ENCODE measurements around the gene HBG2.

The HBG2 gene

GRCh38 chr11:5230266-5230665 is 24.3 kb downstream of the HBG2 start:
- Mint-ChIP-seq H3K27me3 (peaks cover 11% of the 10 kb centered on the region), H3K4me3 (no peak overlapping the region), H3K27ac (no peak overlapping the region), H3K9me3 (no peaks in the 10 kb centered on the region), H3K4me1 (no peaks in the 10 kb centered on the region)
- DNase-seq (no peak), ATAC-seq (no peak)

DNA sequence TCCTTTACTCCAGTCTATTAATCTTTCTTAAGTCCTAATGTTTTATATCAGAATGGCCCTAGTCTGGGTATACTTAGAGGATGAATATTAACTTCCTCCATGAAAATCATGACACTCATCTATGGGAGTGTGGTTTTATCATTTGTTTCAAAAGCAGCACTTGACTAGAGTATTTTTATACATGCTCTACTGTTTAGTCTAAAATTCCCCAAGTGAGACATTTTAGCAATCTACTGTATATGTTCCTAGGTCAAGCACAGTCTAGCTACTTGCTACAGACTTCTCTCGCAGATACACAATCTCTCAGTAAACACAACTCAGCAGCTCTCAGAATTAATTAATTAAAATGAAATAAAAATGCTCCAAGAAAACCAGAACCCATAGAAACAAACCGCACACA is 24.8 kb downstream of the HBG2 start:
- Mint-ChIP-seq H3K27me3 (peaks cover 9% of the 10 kb centered on the region), H3K4me1 (no peaks in the 10 kb centered on the region), H3K9me3 (no peaks in the 10 kb centered on the region), H3K27ac (no peak overlapping the region), H3K4me3 (no peak overlapping the region)
- DNase-seq (no peak), ATAC-seq (no peak)

DNA sequence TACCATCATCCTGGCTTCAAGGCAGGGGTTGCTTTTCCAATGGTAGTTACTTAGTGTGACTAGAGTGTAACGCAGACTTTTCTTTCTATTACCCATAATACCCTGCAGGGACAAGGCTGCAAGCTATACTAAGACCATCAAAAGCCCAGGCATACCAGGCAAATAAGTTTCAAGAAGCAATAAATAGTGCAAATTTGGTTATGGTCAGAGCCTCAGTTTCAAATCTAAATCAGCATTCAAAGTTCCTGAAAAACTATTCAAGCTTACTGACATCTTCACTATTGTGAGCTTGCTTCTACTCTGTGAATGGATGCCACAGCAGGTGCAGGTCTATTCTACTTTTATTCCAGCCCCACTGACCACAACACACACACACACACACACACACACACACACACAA is 25.2 kb downstream of the HBG2 start:
- ATAC-seq (no peak), DNase-seq (no peak)
- Mint-ChIP-seq H3K4me1 (no peaks in the 10 kb centered on the region), H3K27ac (no peak overlapping the region), H3K9me3 (no peaks in the 10 kb centered on the region), H3K4me3 (no peak overlapping the region), H3K27me3 (peaks cover 13% of the 10 kb centered on the region)

- H3K4me3 Mint-ChIP-seq = no peak overlapping the region
- DNase-seq = no peak
- H3K4me1 Mint-ChIP-seq = no peaks in the 10 kb centered on the region
- H3K27me3 Mint-ChIP-seq = peaks cover 13% of the 10 kb centered on the region
- no peak overlapping the region for H3K27ac Mint-ChIP-seq
- no peak for ATAC-seq
- H3K9me3 Mint-ChIP-seq = no peaks in the 10 kb centered on the region
Observed at GRCh38 chr11:5228124-5228523, 26.5 kb downstream of the HBG2 start.

DNA sequence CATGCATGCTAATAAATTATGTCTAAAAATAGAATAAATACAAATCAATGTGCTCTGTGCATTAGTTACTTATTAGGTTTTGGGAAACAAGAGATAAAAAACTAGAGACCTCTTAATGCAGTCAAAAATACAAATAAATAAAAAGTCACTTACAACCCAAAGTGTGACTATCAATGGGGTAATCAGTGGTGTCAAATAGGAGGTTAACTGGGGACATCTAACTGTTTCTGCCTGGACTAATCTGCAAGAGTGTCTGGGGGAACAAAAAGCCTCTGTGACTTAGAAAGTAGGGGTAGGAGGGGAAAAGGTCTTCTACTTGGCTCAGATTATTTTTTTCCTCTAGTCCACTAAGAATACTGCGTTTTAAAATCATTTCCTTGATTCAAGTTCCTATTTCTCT is 26.9 kb downstream of the HBG2 start:
- Mint-ChIP-seq H3K4me1 (no peaks in the 10 kb centered on the region), H3K27me3 (peaks cover 13% of the 10 kb centered on the region), H3K27ac (no peak overlapping the region), H3K4me3 (no peak overlapping the region), H3K9me3 (no peaks in the 10 kb centered on the region)
- no peak for ATAC-seq
- no peak for DNase-seq

GRCh38 chr11:5226732-5227310 is 27.8 kb downstream of the HBG2 start, which contains the start of gene HBB:
HBB (minus strand) TSS chr11:5227071; CDS start chr11:5227021, 50 bp downstream.
- Mint-ChIP-seq H3K4me3 (no peak within 1 kb of the TSS), H3K27ac (no peak within 1 kb of the TSS), H3K4me1 (no peaks in the 10 kb centered on the region), H3K9me3 (no peaks in the 10 kb centered on the region), H3K27me3 (peaks cover 13% of the 10 kb centered on the region)
- DNase-seq (no peak), ATAC-seq (no peak)

- ATAC-seq = no peak
- H3K4me3 Mint-ChIP-seq = no peak overlapping the region
Observed at GRCh38 chr11:5225480-5225871, 29.1 kb downstream of the HBG2 start.

GRCh38 chr11:5224538-5225479 is 29.8 kb downstream of the HBG2 start:
- no peak overlapping the region for H3K4me3 Mint-ChIP-seq
- H3K4me1 Mint-ChIP-seq = no peaks in the 10 kb centered on the region
- no peak for ATAC-seq
- H3K27me3 Mint-ChIP-seq = peaks cover 13% of the 10 kb centered on the region
- H3K27ac Mint-ChIP-seq = no peak overlapping the region
- H3K9me3 Mint-ChIP-seq = no peaks in the 10 kb centered on the region
- DNase-seq = no peak

More at GRCh38 chr11:5225480-5225871, 29.1 kb downstream of the HBG2 start:
- Mint-ChIP-seq H3K9me3 (no peaks in the 10 kb centered on the region), H3K27me3 (peaks cover 13% of the 10 kb centered on the region), H3K4me1 (no peaks in the 10 kb centered on the region), H3K27ac (no peak overlapping the region)
- DNase-seq = no peak

DNA sequence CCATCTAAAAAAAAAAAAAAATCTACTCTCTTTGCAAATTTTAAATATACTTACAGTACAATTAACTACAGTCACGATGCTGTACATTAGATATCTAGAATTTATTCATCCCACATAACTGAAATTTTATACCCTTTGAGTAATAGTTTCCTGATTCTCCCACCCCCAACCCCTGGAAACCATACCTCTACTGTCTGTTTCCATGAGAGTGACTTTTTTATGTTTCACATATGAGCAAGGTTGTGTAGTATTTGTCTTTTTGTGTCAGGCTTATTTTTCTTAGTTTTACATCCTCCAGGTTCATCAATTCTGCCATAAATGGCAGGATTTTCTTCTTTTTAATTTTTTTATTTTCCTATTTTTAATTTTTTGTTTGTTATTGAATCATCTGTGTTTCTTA is 30.9 kb downstream of the HBG2 start:
- H3K9me3 Mint-ChIP-seq = peaks cover 0 to 6% of the 10 kb centered on the region in 2 donors
- ATAC-seq = no peak
- no peak for DNase-seq
- H3K27ac Mint-ChIP-seq = no peak overlapping the region
- no peak overlapping the region for H3K4me3 Mint-ChIP-seq
- H3K27me3 Mint-ChIP-seq = peaks cover 13% of the 10 kb centered on the region
- H3K4me1 Mint-ChIP-seq = no peaks in the 10 kb centered on the region

- peaks cover 13% of the 10 kb centered on the region for H3K27me3 Mint-ChIP-seq
- ATAC-seq (no peak), DNase-seq (no peak)
- H3K27ac Mint-ChIP-seq = no peak overlapping the region
- peaks cover 0 to 8% of the 10 kb centered on the region in 2 donors for H3K9me3 Mint-ChIP-seq
- no peaks in the 10 kb centered on the region for H3K4me1 Mint-ChIP-seq
- no peak overlapping the region for H3K4me3 Mint-ChIP-seq
Observed at GRCh38 chr11:5223146-5223545, 31.4 kb downstream of the HBG2 start.

DNA sequence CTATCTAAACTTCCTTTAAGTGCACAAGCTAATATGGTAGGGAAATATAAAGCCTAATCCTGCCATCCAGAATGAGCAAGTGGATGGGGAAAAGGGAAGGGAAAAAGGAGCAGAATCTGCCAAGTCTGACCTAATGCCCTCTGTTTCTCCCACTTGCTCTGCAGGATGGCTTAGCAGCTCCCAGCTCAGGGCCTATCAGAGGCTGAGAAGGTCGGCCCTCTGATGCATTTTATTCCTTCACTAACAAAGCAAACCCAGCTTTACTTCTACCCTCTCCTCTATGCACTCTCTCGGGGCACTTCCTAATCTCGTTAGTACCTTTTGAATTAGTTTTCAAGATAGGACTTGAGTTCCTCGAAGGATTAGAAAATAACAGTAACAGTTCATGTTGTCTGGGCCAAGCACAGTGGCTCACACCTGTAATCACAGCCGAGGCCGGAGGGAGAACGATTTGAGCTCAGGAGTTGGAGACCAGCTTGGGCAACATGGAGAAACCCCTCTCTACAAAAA is 44.1 kb downstream of the HBG2 start:
- peaks cover 0 to 6% of the 10 kb centered on the region in 2 donors for H3K9me3 Mint-ChIP-seq
- H3K4me1 Mint-ChIP-seq = no peaks in the 10 kb centered on the region
- ATAC-seq (no peak), DNase-seq (no peak)
- no peak overlapping the region for H3K27ac Mint-ChIP-seq
- no peak overlapping the region for H3K4me3 Mint-ChIP-seq
- no peaks in the 10 kb centered on the region for H3K27me3 Mint-ChIP-seq

GRCh38 chr11:5204787-5205186 is 49.8 kb downstream of the HBG2 start:
- H3K4me3 Mint-ChIP-seq = no peak overlapping the region
- H3K9me3 Mint-ChIP-seq = no peaks in the 10 kb centered on the region
- H3K27me3 Mint-ChIP-seq = peaks cover 5% of the 10 kb centered on the region
- no peak overlapping the region for H3K27ac Mint-ChIP-seq
- ATAC-seq (no peak), DNase-seq (no peak)
- no peaks in the 10 kb centered on the region for H3K4me1 Mint-ChIP-seq

DNA sequence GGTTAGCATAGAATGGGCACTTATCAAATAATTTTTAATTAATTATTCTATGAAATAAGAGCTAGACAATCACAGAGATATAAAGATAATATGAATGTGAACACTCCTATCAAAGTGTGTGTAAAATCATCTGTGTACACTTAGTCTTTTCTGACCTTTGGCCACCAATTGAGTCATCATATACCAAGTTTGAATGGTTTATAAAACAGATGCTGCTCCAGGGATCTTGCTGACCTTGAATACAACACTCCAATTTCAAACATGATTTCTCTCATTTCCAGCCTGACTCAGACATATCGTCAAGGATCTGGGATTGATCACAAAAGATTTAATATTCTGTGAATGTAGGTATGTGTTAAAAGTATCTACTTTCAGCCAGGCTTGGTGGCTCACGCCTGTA is 51.2 kb downstream of the HBG2 start:
- no peak overlapping the region for H3K4me3 Mint-ChIP-seq
- ATAC-seq (no peak), DNase-seq (no peak)
- H3K27ac Mint-ChIP-seq = no peak overlapping the region
- no peaks in the 10 kb centered on the region for H3K4me1 Mint-ChIP-seq
- H3K27me3 Mint-ChIP-seq = peaks cover 9% of the 10 kb centered on the region
- no peaks in the 10 kb centered on the region for H3K9me3 Mint-ChIP-seq

Data from stimulated activated naive CD8-positive, alpha-beta T cell treated with anti-CD3 and anti-CD28 coated beads, Interleukin-15, amount 100 ng/mL, for 72 hours (primary cell).